Trophoblast cell (in vitro differentiated cells and primary cell): ENCODE results near the gene HNRNPC.

Experiments
- DNase-seq, 2 donors: peaks; one replicate each; pipeline ENCODE4 v3.0.0-alpha.2; 2016
- H2AFZ ChIP-seq: 2 replicates; pipeline ENCODE4 v1.6.1; 2013; ENCODE audit warnings: low read length, moderate library complexity, mild to moderate bottlenecking; ENCODE audit not compliant: insufficient read depth, poor library complexity
- H2AK5ac ChIP-seq: 2 replicates; pipeline ENCODE4 v1.6.1; 2013; ENCODE audit warnings: mild to moderate bottlenecking, low read length
- H2BK120ac ChIP-seq: 2 replicates; pipeline ENCODE4 v1.6.1; 2013; ENCODE audit warnings: low read length, mild to moderate bottlenecking, moderate library complexity; ENCODE audit not compliant: insufficient read depth, poor library complexity
- H2BK12ac ChIP-seq: 2 replicates; pipeline ENCODE4 v1.6.1; 2013; ENCODE audit warnings: mild to moderate bottlenecking, low read length, moderate library complexity
- H2BK5ac ChIP-seq: 2 replicates; pipeline ENCODE4 v1.6.1; 2013; ENCODE audit warnings: low read length, low read depth, moderate library complexity, mild to moderate bottlenecking; ENCODE audit not compliant: poor library complexity
- H3K14ac ChIP-seq: 2 replicates; pipeline ENCODE4 v1.6.1; 2013; ENCODE audit warnings: mild to moderate bottlenecking, low read length
- H3K18ac ChIP-seq: 2 replicates; pipeline ENCODE4 v1.6.1; 2013; ENCODE audit warnings: mild to moderate bottlenecking, low read length
- H3K23ac ChIP-seq: 2 replicates; pipeline ENCODE4 v1.6.1; 2013; ENCODE audit warnings: low read length
- H3K27ac ChIP-seq: 2 replicates; pipeline ENCODE4 v1.5.1; 2013; ENCODE audit warnings: low read depth, mild to moderate bottlenecking, inconsistent platforms, low read length, moderate library complexity
- H3K27me3 ChIP-seq: 2 replicates; pipeline ENCODE4 v1.6.1; 2013; ENCODE audit warnings: inconsistent platforms, mild to moderate bottlenecking, low read length, moderate library complexity; ENCODE audit not compliant: insufficient read depth
- H3K36me3 ChIP-seq, 2 experiments: 1 replicate in 1 of 2; 2 replicates in 1 of 2; pipeline ENCODE4 v1.6.1; 2013; ENCODE audit warnings: low read length in 2 of 2, mild to moderate bottlenecking in 2 of 2, moderate library complexity in 1 of 2; ENCODE audit not compliant: insufficient read depth in 2 of 2, control insufficient read depth in 1 of 2
- H3K4ac ChIP-seq: 2 replicates; pipeline ENCODE4 v1.6.1; 2013; ENCODE audit warnings: low read depth, mild to moderate bottlenecking, low read length, moderate library complexity
- H3K4me1 ChIP-seq, 2 experiments: 1 replicate in 1 of 2; 2 replicates in 1 of 2; pipeline ENCODE4 v1.6.1; 2013; ENCODE audit warnings: low read length in 2 of 2, mild to moderate bottlenecking in 2 of 2, moderate library complexity in 1 of 2; ENCODE audit not compliant: insufficient read depth in 2 of 2, control insufficient read depth in 1 of 2
- H3K4me2 ChIP-seq: 2 replicates; pipeline ENCODE4 v1.6.1; 2013; ENCODE audit warnings: inconsistent platforms, mild to moderate bottlenecking, low read length, moderate library complexity
- H3K4me3 ChIP-seq: 2 replicates; pipeline ENCODE4 v1.5.1; 2013; ENCODE audit warnings: mild to moderate bottlenecking, low read depth, low read length, inconsistent platforms
- H3K79me1 ChIP-seq: one replicate; pipeline ENCODE4 v1.6.1; 2013; ENCODE audit warnings: low read length
- H3K79me2 ChIP-seq: 2 replicates; pipeline ENCODE4 v1.6.1; 2013; ENCODE audit warnings: low read length, mild to moderate bottlenecking; ENCODE audit not compliant: control insufficient read depth, insufficient read depth, poor library complexity
- H3K9ac ChIP-seq: 2 replicates; pipeline ENCODE4 v1.6.1; 2013; ENCODE audit warnings: mild to moderate bottlenecking, low read length
- H3K9me3 ChIP-seq: 2 replicates; pipeline ENCODE4 v1.6.1; 2013; ENCODE audit warnings: low read depth, mild to moderate bottlenecking, control low read depth, inconsistent platforms, low read length; ENCODE audit not compliant: insufficient read depth
- H4K12ac ChIP-seq: 2 replicates; pipeline ENCODE4 v1.6.1; 2013; ENCODE audit warnings: low read depth, mild to moderate bottlenecking, low read length, moderate library complexity
- H4K8ac ChIP-seq: 2 replicates; pipeline ENCODE4 v1.6.1; 2013; ENCODE audit warnings: low read depth, mild to moderate bottlenecking, low read length, moderate library complexity
- H4K91ac ChIP-seq: one replicate; pipeline ENCODE4 v1.6.1; 2013; ENCODE audit warnings: low read depth, mild to moderate bottlenecking, low read length, moderate library complexity
- WGBS: extraction: QIAGEN DNeasy Blood & Tissue Kit; methylation state at CpG from one replicate; pipeline ENCODE4 v1.1.7; 2013; ENCODE audit warnings: missing lambda C conversion rate; ENCODE audit not compliant: insufficient read length, insufficient coverage; ENCODE audit errors: extremely low coverage; 5-methylcytosine and 5-hydroxymethylcytosine counted together

HNRNPC gene

GRCh38 chr14:21200752-21201461, 68.3 kb downstream of the HNRNPC start:
- H2AFZ ChIP-seq, result no peak overlapping the region
- H3K79me1 ChIP-seq, result no peaks in the 10 kb centered on the region
- peaks cover 5 to 18% of the 10 kb centered on the region in 2 experiments for H3K36me3 ChIP-seq
- no peak overlapping the region for H2AK5ac ChIP-seq
- H4K12ac ChIP-seq, result no peak overlapping the region
- H3K4me1 ChIP-seq, result no peaks in the 10 kb centered on the region
- no peak overlapping the region for H3K14ac ChIP-seq
- H4K8ac ChIP-seq, result no peak overlapping the region
- H3K27ac ChIP-seq, result no peak overlapping the region
- H3K18ac ChIP-seq, result no peak overlapping the region
- H3K9ac ChIP-seq, result no peak overlapping the region
- no peaks in the 10 kb centered on the region for H3K9me3 ChIP-seq
- DNase-seq, result no peak
- H3K27me3 ChIP-seq, result no peaks in the 10 kb centered on the region
- no peak overlapping the region for H2BK12ac ChIP-seq
- no peak overlapping the region for H2BK120ac ChIP-seq
- no peak overlapping the region for H3K4me3 ChIP-seq
- no peaks in the 10 kb centered on the region for H3K79me2 ChIP-seq
- no peak overlapping the region for H3K4me2 ChIP-seq
- H4K91ac ChIP-seq, result no peak overlapping the region
- H3K23ac ChIP-seq, result no peak overlapping the region
- no CpG with 5 or more reads among the region's 5 CpGs for WGBS
- H2BK5ac ChIP-seq, result no peak overlapping the region
- H3K4ac ChIP-seq, result no peak overlapping the region

DNA sequence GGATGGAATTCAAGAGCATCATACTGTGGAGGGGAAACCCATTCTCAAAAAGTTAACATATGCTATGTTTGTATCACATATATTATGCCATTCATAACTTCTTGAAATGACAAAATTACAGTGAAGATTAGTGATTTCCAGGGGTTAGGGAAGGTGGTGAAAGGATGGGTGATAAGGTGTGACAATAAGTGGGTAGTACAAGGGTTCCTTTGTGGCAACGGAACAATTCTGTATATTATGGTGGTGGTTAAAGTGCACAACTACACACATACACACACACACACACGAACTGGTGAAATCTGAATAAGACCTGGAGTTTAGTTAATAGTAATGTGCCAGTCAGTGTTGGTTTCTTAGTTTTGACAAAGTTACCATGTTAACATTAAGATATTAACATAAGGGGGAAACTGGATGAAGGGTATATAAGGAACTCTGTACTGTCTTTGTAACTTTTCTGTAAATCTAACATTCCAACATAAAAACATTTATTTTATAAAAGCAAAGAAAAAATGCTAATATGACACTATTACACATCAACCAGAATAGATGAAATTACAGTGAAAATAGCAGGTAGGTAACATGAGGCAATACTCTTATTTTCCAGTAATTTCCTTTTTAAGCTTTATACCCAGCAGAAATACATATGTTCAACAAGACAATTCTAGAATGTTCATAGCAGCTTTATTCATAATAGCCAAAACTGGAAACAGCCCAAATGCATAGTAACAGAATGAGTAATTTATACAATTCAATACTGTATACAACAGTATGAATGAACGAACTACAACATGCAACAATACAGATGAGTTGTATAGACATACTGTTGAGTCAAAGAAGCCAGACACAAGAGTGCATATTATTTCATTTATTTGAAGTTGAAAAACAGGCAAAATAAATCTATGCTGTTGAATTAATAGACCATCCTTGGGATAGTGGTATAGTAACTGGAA, 69.4 kb downstream of the HNRNPC start:
- no peaks in the 10 kb centered on the region for H3K79me2 ChIP-seq
- no peaks in the 10 kb centered on the region for H3K9me3 ChIP-seq
- H4K8ac ChIP-seq, result no peak overlapping the region
- H3K36me3 ChIP-seq, result peaks cover 5 to 13% of the 10 kb centered on the region in 2 experiments
- WGBS, result no CpG with 5 or more reads among the region's 3 CpGs
- no peak overlapping the region for H3K9ac ChIP-seq
- no peaks in the 10 kb centered on the region for H3K4me1 ChIP-seq
- DNase-seq, result no peak
- H3K27me3 ChIP-seq, result no peaks in the 10 kb centered on the region
- H3K4me2 ChIP-seq, result no peak overlapping the region
- no peak overlapping the region for H2AFZ ChIP-seq
- H2BK12ac ChIP-seq, result no peak overlapping the region
- no peak overlapping the region for H4K91ac ChIP-seq
- no peak overlapping the region for H3K14ac ChIP-seq
- H3K4me3 ChIP-seq, result no peak overlapping the region
- no peak overlapping the region for H2AK5ac ChIP-seq
- H2BK5ac ChIP-seq, result no peak overlapping the region
- no peak overlapping the region for H3K18ac ChIP-seq
- H3K23ac ChIP-seq, result no peak overlapping the region
- no peak overlapping the region for H3K4ac ChIP-seq
- no peak overlapping the region for H2BK120ac ChIP-seq
- no peak overlapping the region for H4K12ac ChIP-seq
- no peak overlapping the region for H3K27ac ChIP-seq
- no peaks in the 10 kb centered on the region for H3K79me1 ChIP-seq

DNA sequence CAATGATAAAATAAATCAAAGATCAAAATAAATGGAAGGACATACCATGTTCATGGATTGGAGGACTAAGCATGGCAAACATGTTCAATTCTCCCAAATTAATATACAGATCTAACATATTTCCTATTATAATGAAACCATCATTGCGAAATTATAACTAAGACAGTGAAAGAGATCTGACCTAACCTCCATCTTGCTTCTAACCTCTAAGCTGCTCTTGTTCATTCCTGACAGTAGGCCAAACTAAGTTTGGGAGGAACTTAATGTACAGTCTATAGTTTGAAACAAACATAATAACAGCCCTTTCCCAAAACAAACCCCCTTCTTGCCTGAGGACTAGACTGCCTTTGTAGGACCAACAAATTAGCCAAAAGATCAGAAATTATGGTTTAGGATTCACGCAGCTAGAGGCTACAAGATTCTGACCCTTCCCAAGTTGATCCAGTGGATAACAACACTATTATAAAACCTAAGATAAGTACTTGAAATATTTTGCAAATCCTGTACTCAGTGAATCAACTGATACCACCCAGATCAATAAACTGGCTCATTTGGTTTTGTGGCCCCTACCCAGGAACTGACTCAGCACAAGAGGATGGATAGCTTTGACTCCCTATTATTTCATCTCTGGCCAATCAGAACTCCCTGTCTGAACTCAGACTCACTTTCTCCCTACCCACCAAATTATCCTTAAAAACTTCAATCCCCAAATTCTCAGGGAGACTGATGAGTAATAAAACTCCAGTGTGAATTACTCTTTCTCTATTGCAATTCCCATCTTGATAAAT, 71.6 kb downstream of the HNRNPC start:
- no peak overlapping the region for H3K4me3 ChIP-seq
- H3K27ac ChIP-seq, result no peak overlapping the region
- no peak overlapping the region for H2BK120ac ChIP-seq
- H3K79me1 ChIP-seq, result no peaks in the 10 kb centered on the region
- no peak overlapping the region for H3K23ac ChIP-seq
- no peak overlapping the region for H4K12ac ChIP-seq
- no peaks in the 10 kb centered on the region for H3K4me1 ChIP-seq
- H2BK12ac ChIP-seq, result no peak overlapping the region
- no peak overlapping the region for H2BK5ac ChIP-seq
- H4K8ac ChIP-seq, result no peak overlapping the region
- H2AFZ ChIP-seq, result no peak overlapping the region
- no CpG with 5 or more reads among the region's 2 CpGs for WGBS
- H3K79me2 ChIP-seq, result no peaks in the 10 kb centered on the region
- no peak overlapping the region for H3K14ac ChIP-seq
- H3K9me3 ChIP-seq, result no peaks in the 10 kb centered on the region
- no peak overlapping the region for H4K91ac ChIP-seq
- no peak for DNase-seq
- no peak overlapping the region for H2AK5ac ChIP-seq
- no peaks in the 10 kb centered on the region for H3K27me3 ChIP-seq
- no peak overlapping the region for H3K4me2 ChIP-seq
- H3K4ac ChIP-seq, result no peak overlapping the region
- no peak overlapping the region for H3K9ac ChIP-seq
- H3K36me3 ChIP-seq, result no peaks in the 10 kb centered on the region
- no peak overlapping the region for H3K18ac ChIP-seq

- H3K4me1 ChIP-seq, result peaks cover 4 to 6% of the 10 kb centered on the region in 2 experiments
- H3K23ac ChIP-seq, result no peak overlapping the region
- no peaks in the 10 kb centered on the region for H3K36me3 ChIP-seq
- H3K79me1 ChIP-seq, result no peaks in the 10 kb centered on the region
- no peak overlapping the region for H3K4ac ChIP-seq
- H3K9me3 ChIP-seq, result no peaks in the 10 kb centered on the region
- H2AFZ ChIP-seq, result no peak overlapping the region
- no peak overlapping the region for H4K8ac ChIP-seq
- H2BK12ac ChIP-seq, result no peak overlapping the region
- no peak overlapping the region for H2BK5ac ChIP-seq
- no peaks in the 10 kb centered on the region for H3K79me2 ChIP-seq
- H3K27me3 ChIP-seq, result no peaks in the 10 kb centered on the region
- no peak for DNase-seq
- H2AK5ac ChIP-seq, result no peak overlapping the region
- H3K4me2 ChIP-seq, result no peak overlapping the region
- H2BK120ac ChIP-seq, result no peak overlapping the region
- no peak overlapping the region for H3K14ac ChIP-seq
- no peak overlapping the region for H4K91ac ChIP-seq
- no peak overlapping the region for H3K9ac ChIP-seq
- H3K27ac ChIP-seq, result no peak overlapping the region
- no peak overlapping the region for H4K12ac ChIP-seq
- H3K18ac ChIP-seq, result no peak overlapping the region
- H3K4me3 ChIP-seq, result no peak overlapping the region
These were observed 74.6 kb downstream of the HNRNPC start for GRCh38 chr14:21194597-21194996.
